ENCODE data around the gene TASL.

- TF ChIP-seq CHD2 (IDR thresholded peaks at IDR 0.05; ENCODE audit: low read length) (no peak), POLR2A (IDR thresholded peaks at IDR 0.05; ENCODE audit: control extremely low read depth in 1 of 2, low read depth in 2 of 2, low read length in 2 of 2) (no peak), USF2 (IDR thresholded peaks at IDR 0.05; ENCODE audit: low read length) (no peak), SUZ12 (IDR thresholded peaks at IDR 0.05; ENCODE audit: low read length) (no peak), YY1 (IDR thresholded peaks at IDR 0.05; ENCODE audit: low read depth, low read length) (no peak)
- TF ChIP-seq, protein P1, sequence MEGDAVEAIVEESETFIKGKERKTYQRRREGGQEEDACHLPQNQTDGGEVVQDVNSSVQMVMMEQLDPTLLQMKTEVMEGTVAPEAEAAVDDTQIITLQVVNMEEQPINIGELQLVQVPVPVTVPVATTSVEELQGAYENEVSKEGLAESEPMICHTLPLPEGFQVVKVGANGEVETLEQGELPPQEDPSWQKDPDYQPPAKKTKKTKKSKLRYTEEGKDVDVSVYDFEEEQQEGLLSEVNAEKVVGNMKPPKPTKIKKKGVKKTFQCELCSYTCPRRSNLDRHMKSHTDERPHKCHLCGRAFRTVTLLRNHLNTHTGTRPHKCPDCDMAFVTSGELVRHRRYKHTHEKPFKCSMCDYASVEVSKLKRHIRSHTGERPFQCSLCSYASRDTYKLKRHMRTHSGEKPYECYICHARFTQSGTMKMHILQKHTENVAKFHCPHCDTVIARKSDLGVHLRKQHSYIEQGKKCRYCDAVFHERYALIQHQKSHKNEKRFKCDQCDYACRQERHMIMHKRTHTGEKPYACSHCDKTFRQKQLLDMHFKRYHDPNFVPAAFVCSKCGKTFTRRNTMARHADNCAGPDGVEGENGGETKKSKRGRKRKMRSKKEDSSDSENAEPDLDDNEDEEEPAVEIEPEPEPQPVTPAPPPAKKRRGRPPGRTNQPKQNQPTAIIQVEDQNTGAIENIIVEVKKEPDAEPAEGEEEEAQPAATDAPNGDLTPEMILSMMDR (IDR thresholded peaks at IDR 0.05; ENCODE audit: control extremely low read depth in 1 of 3, insufficient read depth in 1 of 3, low read depth in 1 of 3, low read length in 3 of 3) = no peak
Measured at GRCh38 chrX:30576881-30577280, 685 bp downstream of the TASL start.
